ENCODE data around the gene AOC1. TPM values are rescaled to one million over a fixed set of nuclear protein-coding genes. Genes with fewer than 3 reads are reported as not detected.
"Not testable (repeated sequence)": the region's sequence is repeated elsewhere in the genome, so short reads cannot be mapped to it uniquely, and the experiment has no call there.

AOC1 gene
- total and polyA plus RNA-seq, 4 donors: 0.01 to 0.08 TPM; not detected in 2

GRCh38 chr7:150807616-150808438 is 44.5 kb upstream of the AOC1 start:
- Histone ChIP-seq H3K4me3 (ENCODE audit: low read depth in 1 of 3, low read length in 3 of 3) (peak overlapping the region in 1 of 3 donors; percentile 45), H3K4me1 (ENCODE audit: control insufficient read depth in 4 of 4, insufficient read depth in 4 of 4, low read length in 3 of 4) (peaks cover 5 to 18% (median 11%) of the 10 kb centered on the region in 4 donors), H3K36me3 (ENCODE audit: control insufficient read depth in 4 of 4, insufficient read depth in 3 of 4, low read depth in 1 of 4, low read length in 3 of 4) (peaks cover 0 to 28% (median 24%) of the 10 kb centered on the region in 4 donors), H3K27ac (ENCODE audit: low read depth in 1 of 2, low read length in 2 of 2) (peak overlapping the region in 1 of 2 donors; percentile 57)
- H3K27me3 ChIP-seq (ENCODE audit: control insufficient read depth in 4 of 4, insufficient read depth in 4 of 4, low read length in 3 of 4); H3K9me3 ChIP-seq (ENCODE audit: control insufficient read depth in 4 of 4, low read length in 3 of 4); DNase-seq (ENCODE audit: low spot score); H3K9ac ChIP-seq (ENCODE audit: low read depth in 1 of 2, low read length in 2 of 2): not testable (repeated sequence)
- WGBS: 42% methylated on average over 13 of the region's 13 CpGs
- TF ChIP-seq ZBTB33 (IDR thresholded peaks at IDR 0.05) (peak; percentile 17), HNF4A (conservative IDR thresholded peaks at IDR 0.05) (peak; percentile 88 to 89), RXRA (IDR thresholded peaks at IDR 0.05) (peak; percentile 74 to 76), FOXA1 (IDR thresholded peaks at IDR 0.05) (peak; percentile 85), YY1 (IDR thresholded peaks at IDR 0.05) (peak; percentile 97), MAX (IDR thresholded peaks at IDR 0.05) (peak; percentile 58), FOXA2 (IDR thresholded peaks at IDR 0.05) (peak; percentile 86), REST (IDR thresholded peaks at IDR 0.05) (peak; percentile 65), RAD21 (IDR thresholded peaks at IDR 0.05) (peak; percentile 28 to 32), SP1 (IDR thresholded peaks at IDR 0.05) (peak; percentile 96), TAF1 (conservative IDR thresholded peaks at IDR 0.05) (peak; percentile 21), HNF4G (IDR thresholded peaks at IDR 0.05) (peak; percentile 85)

GRCh38 chr7:150814328-150815001 is 37.9 kb upstream of the AOC1 start:
- H3K27ac ChIP-seq (ENCODE audit: low read depth in 1 of 2, low read length in 2 of 2): no peak overlapping the region
- 81% methylated on average over 7 of the region's 7 CpGs for WGBS
- TF ChIP-seq HNF4G (IDR thresholded peaks at IDR 0.05): no peak
- TF ChIP-seq GABPA (IDR thresholded peaks at IDR 0.05 in 1 of 2, conservative IDR thresholded peaks at IDR 0.05 in 1 of 2): no peak
- TF ChIP-seq ATF3 (IDR thresholded peaks at IDR 0.05): no peak
- no peak for TF ChIP-seq CTCF (IDR thresholded peaks at IDR 0.05; ENCODE audit: low read depth, low read length, missing input control)
- TF ChIP-seq NR2F2 (IDR thresholded peaks at IDR 0.05): no peak
- TF ChIP-seq YY1 (IDR thresholded peaks at IDR 0.05): no peak
- TF ChIP-seq HNF4A (conservative IDR thresholded peaks at IDR 0.05): no peak
- no peak for TF ChIP-seq RAD21 (IDR thresholded peaks at IDR 0.05)
- TF ChIP-seq REST (IDR thresholded peaks at IDR 0.05): no peak
- no peak for TF ChIP-seq SP1 (IDR thresholded peaks at IDR 0.05)
- no peak for TF ChIP-seq JUND (IDR thresholded peaks at IDR 0.05)
- TF ChIP-seq FOXA2 (IDR thresholded peaks at IDR 0.05): no peak
- TF ChIP-seq FOXA1 (IDR thresholded peaks at IDR 0.05): no peak
- TF ChIP-seq MAX (IDR thresholded peaks at IDR 0.05): no peak

More at GRCh38 chr7:150814328-150815001, 37.9 kb upstream of the AOC1 start:
- Histone ChIP-seq H3K27me3 (ENCODE audit: control insufficient read depth in 4 of 4, insufficient read depth in 4 of 4, low read length in 3 of 4) (no peaks in the 10 kb centered on the region), H3K36me3 (ENCODE audit: control insufficient read depth in 4 of 4, insufficient read depth in 3 of 4, low read depth in 1 of 4, low read length in 3 of 4) (no peaks in the 10 kb centered on the region), H3K9ac (ENCODE audit: low read depth in 1 of 2, low read length in 2 of 2) (no peak overlapping the region), H3K4me1 (ENCODE audit: control insufficient read depth in 4 of 4, insufficient read depth in 4 of 4, low read length in 3 of 4) (no peaks in the 10 kb centered on the region), H3K9me3 (ENCODE audit: control insufficient read depth in 4 of 4, low read length in 3 of 4) (peaks cover 0 to 12% (median under 1%) of the 10 kb centered on the region in 4 donors), H3K4me3 (ENCODE audit: low read depth in 1 of 3, low read length in 3 of 3) (no peak overlapping the region)
- no peak for DNase-seq (ENCODE audit: low spot score)

Data from liver (tissue), 9 donors.